ENCODE data around the gene TCEANC. TPM values are rescaled to one million over a fixed set of nuclear protein-coding genes. Genes with fewer than 3 reads are reported as not detected.

The TCEANC gene
- total RNA-seq, 2 donors from 2014 or later, result 2.2 to 4.3 TPM

DNA sequence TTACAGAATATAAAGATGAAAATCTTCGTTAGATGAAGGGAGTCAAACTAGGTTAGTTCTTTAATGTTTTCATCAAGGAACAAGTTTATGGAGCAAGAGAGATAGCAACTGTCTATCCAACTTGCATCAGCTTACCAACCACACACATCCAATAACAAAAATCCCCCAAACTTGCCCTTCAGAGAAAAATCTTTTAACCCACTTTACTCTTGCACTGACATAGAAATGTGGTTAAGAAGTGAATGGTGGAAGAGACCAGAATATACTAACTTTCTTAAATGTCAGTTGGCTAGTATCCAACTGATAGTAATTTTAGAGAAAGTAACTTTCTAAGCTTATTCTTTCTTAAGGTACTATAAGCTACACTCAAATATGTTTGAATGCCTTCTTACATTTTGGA lies 34.3 kb downstream of the TCEANC start:
- intact Hi-C loops (cut with DNase I, micrococcal nuclease), result no loop called here
- DNase-seq (no peak), ATAC-seq (no peak)

DNA sequence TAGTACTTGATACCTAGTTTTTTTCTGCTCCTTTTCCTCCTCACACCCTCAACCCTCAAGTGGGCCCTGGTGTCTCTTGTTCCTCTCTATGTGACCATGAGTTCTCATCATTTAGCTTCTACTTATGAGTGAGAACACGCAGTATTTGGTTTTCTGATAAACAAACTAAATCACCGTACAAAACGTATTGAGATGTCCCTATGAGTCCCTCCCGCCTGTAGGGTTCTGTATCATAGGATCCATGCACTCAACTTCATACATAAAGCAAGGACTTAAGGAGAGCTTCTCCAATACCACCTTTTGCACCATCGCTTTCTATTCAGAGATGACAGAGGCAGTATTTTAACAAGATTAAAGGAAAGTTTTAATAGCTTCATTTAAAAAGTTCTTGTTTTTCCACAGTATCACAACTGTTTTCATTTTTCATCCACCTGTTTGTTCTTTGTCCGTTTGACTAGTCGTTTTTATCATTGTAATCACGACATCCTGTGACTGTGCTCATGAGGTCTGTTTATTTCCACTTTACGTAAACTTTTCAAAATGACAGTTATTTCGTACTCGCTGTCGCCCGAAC lies 35.5 kb downstream of the TCEANC start:
- intact Hi-C loops (cut with DNase I, micrococcal nuclease), result no loop called here
- ATAC-seq (peak; percentile 24), DNase-seq (no peak)

DNA sequence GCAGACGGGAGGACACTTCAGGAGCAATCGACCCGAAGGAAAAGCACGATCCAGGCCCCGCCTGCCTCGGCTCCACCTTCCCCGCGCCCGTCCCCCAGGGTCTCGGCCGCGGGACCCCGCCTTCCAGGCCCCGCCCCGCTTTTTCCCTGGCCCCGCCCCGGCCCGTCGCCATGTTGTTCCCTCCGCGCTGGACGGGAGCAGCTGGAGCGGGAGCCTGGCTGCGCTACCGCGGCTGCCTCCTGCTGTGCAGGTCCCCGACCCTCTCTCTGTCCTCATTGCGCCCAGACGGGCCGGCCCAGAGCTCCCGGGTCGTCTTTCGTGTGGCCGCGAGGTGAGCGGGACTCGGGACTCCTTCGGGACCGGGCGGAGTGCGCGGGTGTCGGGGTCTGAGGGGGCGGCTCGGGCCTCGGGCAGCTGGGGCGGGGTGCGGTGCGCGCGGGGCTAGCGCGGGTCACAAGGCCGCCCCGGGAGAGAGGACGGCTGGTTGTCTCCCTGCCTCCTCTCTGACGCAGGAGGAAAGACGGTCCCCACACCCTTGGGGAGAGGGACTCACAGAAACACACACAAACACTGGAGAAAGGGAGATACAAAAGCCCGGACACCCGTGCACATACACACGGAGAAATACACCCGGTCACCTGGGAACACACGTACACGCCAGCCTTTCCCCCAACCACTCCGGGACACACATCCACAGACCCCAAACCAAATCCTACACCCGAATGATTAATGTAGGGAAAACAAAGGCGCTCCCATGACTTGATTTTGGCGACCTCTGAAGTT lies 36.2 kb downstream of the TCEANC start, which contains the start of gene RAB9A:
RAB9A (plus strand) TSS at position 171 of the 783 bp plus-strand sequence. CDS start 19,619 bp downstream, outside the sequence.
- peak; percentile 81 to 91 for DNase-seq
- intact Hi-C loops (cut with DNase I, micrococcal nuclease), result no loop called here
- peak; percentile 95 for ATAC-seq

DNA sequence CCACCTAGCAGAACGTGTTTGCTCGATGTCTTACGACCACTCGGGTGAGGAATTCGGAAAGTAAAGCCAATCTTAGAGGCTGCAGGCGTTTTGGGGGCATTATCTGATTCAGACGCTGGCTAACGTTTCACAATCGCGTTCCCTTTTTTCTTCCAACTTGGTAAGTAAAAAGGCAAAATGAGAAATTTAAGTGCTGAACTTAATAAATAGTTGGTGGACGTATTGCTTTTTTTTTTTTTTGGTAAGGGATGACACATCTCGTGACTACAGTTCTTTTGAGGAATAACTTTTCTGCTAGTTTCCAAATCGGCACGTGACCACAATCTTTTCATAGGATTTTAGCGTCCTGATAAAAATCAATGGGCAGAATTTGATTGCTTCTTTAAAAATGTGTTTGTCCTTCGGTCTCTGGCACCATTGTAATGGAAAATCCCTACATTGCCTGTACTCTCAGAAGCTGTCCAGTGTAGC lies 36.8 kb downstream of the TCEANC start:
- DNase-seq (no peak), ATAC-seq (no peak)
- intact Hi-C loops (cut with DNase I, micrococcal nuclease), result no loop called here

DNA sequence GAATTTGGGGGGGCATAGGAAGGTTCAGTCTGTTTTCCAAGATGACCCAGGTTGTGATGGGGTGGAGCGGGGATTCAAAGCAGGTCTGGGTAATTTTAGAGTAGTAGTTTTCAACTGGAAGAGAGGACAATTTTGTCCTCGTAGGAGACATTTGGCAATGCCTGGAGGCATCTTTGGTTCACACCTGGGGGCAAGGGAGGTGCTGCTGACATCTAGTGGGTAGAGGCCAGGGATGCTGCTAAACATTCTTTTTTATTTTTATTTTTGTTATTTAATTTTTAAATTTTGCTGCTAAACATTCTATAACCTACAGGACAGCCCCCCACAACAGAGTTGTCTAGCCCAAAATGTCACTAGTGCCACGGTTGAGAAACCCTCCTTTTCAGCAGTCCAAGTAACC lies 37.9 kb downstream of the TCEANC start:
- intact Hi-C loops (cut with DNase I, micrococcal nuclease), result no loop called here
- ATAC-seq (no peak), DNase-seq (no peak)

DNA sequence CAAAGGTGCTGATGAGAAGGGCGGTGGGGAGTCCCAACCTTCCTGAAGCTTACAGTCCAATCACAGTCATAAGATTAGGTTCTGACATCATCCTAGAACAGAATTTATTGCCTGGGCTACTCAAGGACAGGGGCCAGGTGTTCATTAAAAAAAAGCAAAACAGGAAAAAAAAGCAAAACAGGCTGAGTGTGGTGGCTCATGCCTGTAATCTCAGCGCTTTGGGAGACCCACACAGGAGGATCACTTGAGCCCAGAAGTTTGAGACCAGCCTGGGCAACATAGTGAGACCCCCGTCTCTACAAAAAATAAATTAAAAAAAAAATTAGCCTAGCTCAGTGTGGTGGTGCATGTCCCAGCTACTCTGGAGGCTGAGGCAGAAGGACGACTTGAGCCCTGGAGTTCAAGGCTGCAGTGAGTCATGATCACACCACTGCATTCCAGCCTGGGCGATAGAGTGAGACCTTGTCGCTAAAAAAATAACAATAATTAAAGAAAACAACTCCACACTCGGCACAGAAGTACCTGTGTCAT lies 39.0 kb downstream of the TCEANC start:
- DNase-seq (no peak), ATAC-seq (no peak)
- intact Hi-C loops (cut with DNase I, micrococcal nuclease), result no loop called here

DNA sequence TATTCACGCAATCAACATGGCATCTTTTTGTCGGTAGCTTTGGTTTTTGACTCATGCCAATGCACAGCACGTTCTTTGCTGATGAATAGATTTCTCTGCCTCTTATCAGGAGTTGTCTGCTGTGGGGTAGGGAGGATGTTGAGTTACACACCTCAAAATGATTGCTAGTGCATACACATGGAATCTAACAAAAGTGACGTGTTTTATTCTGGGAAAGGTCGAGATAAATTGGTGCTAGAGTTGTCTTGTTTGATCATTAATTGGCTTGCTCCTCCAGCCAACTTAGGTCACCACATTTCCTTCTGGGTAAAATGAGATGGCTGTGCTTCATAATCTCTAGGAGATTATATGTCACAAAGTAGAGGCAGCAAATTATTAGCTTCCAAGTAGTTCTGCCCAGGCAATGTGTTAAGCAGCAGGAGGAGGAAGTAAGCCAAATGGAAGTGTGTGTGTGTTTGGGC lies 39.9 kb downstream of the TCEANC start:
- ATAC-seq (no peak), DNase-seq (no peak)
- intact Hi-C loops (cut with DNase I, micrococcal nuclease), result no loop called here

DNA sequence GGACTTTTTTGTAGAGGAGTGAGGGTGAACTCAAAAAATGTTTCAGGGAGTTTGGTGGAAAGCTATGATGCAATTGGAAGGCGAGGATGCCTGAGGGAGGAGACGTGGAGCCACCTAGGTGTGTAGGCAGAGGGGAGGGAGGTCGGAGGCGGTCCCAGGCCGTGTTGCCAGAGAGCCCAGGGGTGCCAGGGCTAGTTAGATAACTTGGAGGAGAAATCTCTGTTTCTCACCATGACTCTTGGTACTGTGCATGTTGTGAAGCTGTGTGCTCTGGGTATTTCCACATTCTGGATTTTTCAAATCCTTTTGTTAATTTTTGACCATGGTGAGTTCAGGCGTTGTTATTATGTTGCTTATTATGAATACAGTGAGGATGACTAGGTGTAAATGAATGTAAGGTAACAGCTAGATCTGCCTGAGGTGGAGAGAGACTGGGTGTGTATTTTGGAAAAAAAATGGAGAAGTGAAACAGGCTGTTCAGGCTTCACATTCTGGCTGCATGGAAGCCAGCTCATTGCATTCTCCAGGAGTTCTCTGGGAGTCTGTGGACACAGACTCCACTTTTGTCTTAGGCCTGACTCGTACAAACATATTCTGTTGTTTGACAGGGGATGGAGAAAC lies 40.5 kb downstream of the TCEANC start:
- DNase-seq, result no peak
- ATAC-seq, result no peak
- intact Hi-C loops (cut with DNase I, micrococcal nuclease), result no loop called here

DNA sequence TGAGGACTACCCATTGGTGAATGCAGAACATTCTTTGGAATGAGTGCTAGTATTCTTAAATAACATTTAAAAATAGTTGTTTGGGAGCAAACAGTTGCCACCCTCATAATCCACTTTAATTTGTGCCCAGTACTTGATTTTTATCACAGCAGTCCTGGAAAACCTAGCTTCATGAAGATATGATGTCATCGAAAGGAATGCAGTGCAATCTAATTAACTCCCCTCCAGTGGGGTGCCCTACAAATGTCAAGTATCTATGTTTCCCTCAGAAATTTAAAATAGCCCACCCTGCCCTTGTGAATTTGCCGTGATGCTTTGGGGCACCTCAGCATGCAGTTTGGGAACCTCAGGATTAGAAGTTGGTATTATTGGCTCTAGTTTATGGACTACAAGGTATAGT lies 41.4 kb downstream of the TCEANC start:
- DNase-seq, result no peak
- intact Hi-C loops (cut with DNase I, micrococcal nuclease), result no loop called here
- no peak for ATAC-seq

DNA sequence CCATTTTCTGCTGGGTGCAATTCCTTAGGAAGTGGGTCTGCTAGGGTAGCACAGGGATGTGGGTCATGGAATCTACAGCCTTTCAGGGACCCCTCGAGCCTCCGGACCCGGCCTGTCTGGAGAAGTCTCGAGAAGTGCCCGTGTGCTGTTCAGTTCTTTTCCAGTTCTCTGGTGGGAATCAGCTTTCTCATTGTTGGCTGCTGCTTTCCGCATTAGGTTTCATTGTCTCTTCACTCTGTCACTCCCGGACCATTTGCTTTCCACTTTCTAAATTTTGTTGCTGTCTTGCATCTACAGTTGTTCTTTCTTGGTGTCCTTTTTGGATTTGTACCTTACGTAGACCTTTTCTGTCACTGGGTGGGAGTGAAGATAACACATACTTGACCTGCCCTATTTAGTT lies 42.0 kb downstream of the TCEANC start:
- ATAC-seq, result no peak

DNA sequence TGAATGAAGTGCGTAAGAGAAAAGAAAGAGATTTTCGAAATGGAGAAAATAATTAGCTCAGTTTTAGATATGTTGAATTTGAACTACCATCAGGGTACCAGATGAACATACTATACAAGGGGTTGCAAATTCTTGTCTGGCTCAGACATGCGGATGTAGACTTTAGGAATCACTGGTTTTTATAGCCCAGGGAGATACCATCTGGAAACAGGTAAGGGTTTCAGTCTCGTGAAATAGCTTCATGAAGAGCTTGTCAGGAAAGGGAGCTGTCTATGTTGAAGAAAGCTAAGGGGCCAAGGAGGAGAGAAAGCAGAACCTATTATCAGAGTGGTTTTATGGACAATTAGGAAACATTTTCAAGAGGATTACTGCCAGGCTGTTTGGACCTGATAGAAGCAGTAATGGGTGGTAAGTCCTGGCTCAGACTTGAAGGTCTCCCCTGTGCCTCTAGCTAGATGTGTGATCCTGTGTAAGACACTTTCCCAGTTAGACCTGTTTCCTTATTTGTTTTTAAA lies 42.7 kb downstream of the TCEANC start:
- intact Hi-C loops (cut with DNase I, micrococcal nuclease), result no loop called here
- no peak for DNase-seq
- ATAC-seq, result peak; percentile 34

More for the DNA sequence above, 42.0 kb downstream of the TCEANC start:
- intact Hi-C loops (cut with DNase I, micrococcal nuclease), result no loop called here
- DNase-seq, result no peak

DNA sequence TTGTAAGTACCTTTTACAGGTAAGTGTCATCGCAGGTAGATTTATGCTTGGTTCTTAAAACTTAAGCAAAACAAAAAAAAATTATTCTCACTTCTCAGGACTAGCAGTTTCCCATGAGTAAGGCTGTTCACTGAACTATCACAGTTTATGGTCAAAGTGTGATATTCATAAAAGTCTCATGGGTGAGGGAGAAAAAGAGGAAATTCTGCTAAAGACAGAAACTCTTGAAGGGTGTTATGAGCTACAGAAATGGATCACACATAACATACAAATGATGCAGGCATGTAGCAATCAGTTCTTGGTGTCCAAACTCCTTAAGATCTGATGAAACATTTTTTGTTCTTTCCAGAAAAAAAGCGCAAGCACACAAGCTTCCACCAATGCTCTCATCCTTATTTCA lies 44.5 kb downstream of the TCEANC start:
- ATAC-seq (no peak), DNase-seq (no peak)
- intact Hi-C loops (cut with DNase I, micrococcal nuclease), result no loop called here

DNA sequence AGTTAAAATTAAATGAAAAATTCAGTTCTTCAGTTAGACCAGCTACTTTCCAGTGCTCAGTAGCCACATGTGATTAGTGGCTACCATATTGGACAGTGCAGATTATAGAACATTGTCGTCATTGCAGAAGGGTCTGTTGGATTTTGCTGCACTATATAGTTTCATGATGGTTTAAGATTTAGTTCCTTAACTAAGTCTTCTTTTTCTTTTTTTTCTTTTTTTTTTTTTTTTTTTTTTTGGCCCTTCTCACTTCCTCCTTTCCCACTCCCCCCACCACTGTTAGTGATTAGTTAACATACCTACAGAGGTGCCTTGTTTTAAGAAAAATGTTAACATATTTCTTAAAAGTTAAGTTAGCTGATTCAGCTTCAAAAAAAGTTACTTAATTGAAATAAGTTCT lies 45.0 kb downstream of the TCEANC start:
- no peak for ATAC-seq
- DNase-seq, result no peak
- intact Hi-C loops (cut with DNase I, micrococcal nuclease), result no loop called here

DNA sequence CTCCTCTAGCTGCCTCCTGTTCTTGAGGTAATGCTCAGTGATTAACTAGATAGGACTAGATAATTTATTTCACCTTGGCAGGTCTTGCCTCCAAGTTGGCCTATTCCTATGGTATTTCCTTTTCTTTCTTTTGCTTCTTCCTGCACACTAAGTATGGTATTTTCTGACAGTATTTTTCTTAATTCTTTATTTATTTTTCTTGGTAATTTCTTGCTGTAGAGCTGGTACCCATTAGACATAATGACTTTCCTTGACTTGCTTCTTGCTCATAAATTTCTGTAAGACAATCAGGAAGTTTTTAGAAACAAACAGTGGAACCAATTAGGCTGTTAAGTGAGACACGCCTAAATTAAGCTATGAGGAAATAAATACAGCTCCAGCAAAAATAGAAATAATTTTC lies 45.5 kb downstream of the TCEANC start:
- DNase-seq, result no peak
- intact Hi-C loops (cut with DNase I, micrococcal nuclease), result no loop called here
- peak; percentile 55 for ATAC-seq

DNA sequence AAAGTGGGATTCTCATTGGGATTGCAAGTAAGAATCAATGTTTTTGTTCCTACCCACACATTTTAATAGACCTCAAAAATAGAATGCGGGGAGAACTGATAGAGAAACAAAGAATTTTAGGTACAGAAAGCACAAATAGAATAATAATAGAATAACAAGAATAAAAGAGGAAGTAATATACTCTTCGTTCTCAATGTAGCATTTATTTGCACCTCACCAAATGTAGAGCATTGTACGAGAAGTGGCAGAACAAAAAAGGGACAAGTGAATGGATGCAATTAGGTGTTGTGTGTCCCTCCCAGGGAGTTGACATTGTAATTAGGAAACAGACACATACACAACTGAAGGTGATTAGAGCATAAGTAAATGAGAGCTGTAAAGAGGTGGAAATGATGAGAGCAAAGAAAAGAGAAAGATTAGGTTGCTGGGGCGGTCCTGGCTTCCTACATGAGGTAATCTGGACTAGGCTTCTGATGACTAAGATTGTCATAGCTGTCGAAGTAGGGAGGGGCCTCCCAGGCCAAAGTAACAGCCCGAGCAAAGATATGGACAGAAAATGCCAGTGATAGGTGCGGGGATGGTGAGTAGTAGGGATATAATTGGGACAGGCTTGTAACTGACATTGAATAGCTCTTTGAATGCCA lies 46.4 kb downstream of the TCEANC start:
- peak; percentile 43 to 54 for DNase-seq
- ATAC-seq, result peak; percentile 91
- intact Hi-C loops (cut with DNase I, micrococcal nuclease), result no loop called here

DNA sequence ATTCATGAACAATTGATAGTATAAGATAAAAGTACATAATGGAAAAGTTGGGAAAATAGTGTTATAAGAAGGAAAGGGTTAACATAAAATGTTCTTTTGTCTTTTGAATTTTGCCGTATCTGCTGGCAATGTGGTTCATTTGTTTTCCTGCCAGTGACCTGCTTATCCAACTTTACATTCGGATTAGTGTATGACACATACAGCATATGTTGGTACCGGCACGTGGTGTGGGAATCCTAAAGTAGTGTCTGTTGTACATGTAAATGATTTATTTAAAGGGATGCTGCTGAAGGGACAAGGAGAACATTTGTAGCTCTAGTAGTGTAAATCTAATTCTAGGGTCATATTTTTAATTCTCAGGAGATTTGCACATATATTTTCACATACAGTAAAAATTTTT lies 47.4 kb downstream of the TCEANC start:
- no peak for DNase-seq
- no peak for ATAC-seq
- intact Hi-C loops (cut with DNase I, micrococcal nuclease), result no loop called here

DNA sequence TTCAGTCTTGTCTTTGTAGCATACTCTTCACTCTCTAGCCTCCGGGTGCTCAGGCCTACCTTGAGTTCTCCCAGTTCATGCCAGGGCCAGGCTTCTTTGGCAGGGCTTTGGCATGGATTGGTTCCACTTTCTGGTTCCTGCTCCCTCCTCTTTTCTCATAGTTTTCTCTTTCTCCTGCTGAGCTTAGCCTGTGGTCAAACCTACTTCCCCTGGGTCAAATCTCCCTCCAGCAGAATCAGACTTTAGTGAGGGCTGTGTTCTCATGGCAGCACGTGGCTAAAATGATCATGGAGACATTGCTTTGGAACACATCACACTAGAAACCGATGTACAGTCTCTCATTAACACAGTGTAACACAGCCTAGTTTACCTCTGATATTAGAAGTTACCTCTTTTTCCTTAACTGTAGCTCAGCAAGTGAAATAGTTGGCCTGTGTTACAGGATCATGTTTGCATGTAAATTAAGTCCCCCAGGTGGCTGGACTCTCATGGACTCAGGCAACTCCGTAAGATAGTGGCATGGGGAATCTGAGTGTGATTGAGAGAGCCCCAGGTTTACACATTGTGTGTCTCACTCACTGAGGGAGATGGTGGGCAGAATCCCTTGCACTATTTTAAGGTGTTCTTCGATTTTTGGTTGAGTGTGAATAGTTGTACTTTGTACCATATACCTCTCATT lies 49.3 kb downstream of the TCEANC start:
- DNase-seq (no peak), ATAC-seq (no peak)
- intact Hi-C loops (cut with DNase I, micrococcal nuclease), result no loop called here

DNA sequence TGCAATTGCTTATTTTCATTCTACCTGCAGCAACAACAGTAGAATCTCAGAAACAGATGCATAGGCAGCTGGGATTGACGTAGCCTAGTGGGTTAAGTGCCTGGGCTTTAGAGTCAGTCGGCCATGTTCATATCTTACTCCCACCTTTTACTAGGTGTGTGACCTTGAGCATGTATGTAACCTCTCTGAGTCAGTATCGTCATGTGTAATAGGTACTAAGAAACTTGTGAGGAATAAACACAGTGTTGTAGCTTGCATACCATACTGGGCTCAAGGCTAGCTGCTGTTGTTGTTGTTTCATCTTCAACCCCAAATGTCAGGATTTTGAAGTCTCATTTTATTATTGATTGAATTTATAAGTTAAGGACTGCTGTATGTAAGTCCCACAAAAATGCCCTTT lies 50.2 kb downstream of the TCEANC start:
- DNase-seq, result no peak
- intact Hi-C loops (cut with DNase I, micrococcal nuclease), result no loop called here
- no peak for ATAC-seq

DNA sequence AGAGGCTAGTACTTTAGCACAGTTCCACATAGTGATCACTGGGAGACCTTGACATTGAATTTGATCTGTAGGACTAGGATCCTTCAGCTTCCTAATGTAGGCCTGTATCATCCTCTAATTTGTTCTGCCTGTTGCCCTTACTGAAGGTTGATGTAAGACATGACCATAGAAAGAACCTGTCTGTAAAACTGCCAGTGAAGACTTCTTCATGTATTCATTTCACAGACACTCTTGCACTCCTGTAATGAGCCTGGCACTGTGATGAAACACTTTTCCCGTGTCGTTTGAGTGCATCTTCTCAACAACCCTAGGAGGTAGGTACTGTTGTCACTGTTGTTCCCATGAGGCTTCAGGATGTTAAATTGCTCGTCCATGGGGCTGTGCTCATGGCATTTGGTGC lies 50.6 kb downstream of the TCEANC start:
- intact Hi-C loops (cut with DNase I, micrococcal nuclease), result no loop called here
- DNase-seq (no peak), ATAC-seq (no peak)
